ENCODE measurements around the gene IL7R. TPM values are rescaled to one million over a fixed set of nuclear protein-coding genes. Genes with fewer than 3 reads are reported as not detected.

IL7R gene
- total RNA-seq, 3 donors from 2014 or later, result 10.1 to 26.1 (median 16.7) TPM

- no peak for DNase-seq (ENCODE audit: low spot score in 2 of 2)
These were observed 35.2 kb upstream of the IL7R start for GRCh38 chr5:35821513-35821912.

DNA sequence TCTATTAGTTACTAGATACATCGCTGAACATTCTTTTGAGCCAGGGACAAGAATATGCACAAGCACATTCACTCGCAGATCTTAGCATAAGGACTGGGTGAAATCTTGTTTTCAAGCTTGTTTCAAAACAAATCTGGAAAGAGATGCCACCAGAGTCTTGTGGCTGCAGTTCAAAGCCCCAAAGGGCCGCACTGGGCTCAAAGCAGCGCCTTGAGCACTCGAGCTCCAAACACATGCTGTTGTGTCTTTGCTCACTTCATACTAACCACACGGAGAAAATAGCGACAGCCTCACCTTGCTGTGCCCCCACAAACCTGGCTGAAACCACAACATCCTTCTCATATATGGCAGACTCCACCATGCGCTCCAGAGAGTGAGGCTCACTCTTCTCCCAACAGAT, 34.2 kb upstream of the IL7R start:
- intact Hi-C loops (cut with DNase I; ENCODE audit: low total_unique reads), result no loop called here
- no peaks in the 10 kb centered on the region for H3K4me1 ChIP-seq

More at GRCh38 chr5:35821513-35821912, 35.2 kb upstream of the IL7R start:
- H3K9me3 ChIP-seq, result no peaks in the 10 kb centered on the region
- no peaks in the 10 kb centered on the region for H3K36me3 ChIP-seq
- H3K27me3 ChIP-seq, result no peaks in the 10 kb centered on the region
- H3K4me1 ChIP-seq, result no peaks in the 10 kb centered on the region
- H3K4me3 ChIP-seq, result no peak overlapping the region
- intact Hi-C loops (cut with DNase I; ENCODE audit: low total_unique reads), result no loop called here
- no peak overlapping the region for H3K27ac ChIP-seq
- TF ChIP-seq POLR2A (IDR thresholded peaks at IDR 0.05), result no peak
- no peak for TF ChIP-seq POLR2AphosphoS5 (IDR thresholded peaks at IDR 0.05)
- TF ChIP-seq, protein P1, sequence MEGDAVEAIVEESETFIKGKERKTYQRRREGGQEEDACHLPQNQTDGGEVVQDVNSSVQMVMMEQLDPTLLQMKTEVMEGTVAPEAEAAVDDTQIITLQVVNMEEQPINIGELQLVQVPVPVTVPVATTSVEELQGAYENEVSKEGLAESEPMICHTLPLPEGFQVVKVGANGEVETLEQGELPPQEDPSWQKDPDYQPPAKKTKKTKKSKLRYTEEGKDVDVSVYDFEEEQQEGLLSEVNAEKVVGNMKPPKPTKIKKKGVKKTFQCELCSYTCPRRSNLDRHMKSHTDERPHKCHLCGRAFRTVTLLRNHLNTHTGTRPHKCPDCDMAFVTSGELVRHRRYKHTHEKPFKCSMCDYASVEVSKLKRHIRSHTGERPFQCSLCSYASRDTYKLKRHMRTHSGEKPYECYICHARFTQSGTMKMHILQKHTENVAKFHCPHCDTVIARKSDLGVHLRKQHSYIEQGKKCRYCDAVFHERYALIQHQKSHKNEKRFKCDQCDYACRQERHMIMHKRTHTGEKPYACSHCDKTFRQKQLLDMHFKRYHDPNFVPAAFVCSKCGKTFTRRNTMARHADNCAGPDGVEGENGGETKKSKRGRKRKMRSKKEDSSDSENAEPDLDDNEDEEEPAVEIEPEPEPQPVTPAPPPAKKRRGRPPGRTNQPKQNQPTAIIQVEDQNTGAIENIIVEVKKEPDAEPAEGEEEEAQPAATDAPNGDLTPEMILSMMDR (IDR thresholded peaks at IDR 0.05), result no peak

DNA sequence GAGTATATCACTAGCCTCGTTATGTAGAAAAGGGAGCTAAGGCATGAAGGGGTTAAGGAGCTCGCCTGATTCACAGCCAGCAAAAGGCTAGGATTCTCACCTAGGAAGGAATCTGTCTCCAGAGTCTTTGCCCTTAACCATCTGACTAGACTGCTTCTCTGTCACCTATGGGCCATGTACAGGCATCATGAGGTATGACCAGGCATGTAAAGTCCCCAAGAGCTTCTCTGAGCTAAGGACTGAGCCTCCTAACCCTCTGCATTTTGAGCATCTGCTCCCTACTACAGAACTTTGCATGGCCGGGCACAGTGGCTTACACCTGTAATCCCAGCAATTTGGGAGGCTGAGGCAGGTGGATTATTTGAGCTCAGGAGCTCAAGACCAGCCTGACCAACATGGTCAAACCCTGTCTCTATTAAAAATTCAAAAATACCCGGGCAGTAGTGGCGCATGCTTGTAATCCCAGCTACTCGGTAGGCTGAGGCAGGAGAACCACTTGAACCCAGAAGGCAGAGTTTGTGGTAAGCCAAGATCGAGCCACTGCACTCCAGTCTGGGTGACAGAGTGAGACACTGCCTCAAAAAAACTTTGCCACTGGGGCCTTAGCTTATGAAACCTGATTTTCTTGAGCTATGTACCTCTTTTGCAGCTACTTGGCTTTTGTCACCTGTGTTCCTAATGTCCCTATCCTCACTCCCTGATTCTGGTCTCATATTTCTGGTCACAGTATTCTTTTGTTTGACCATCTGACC, 33.2 kb upstream of the IL7R start:
- Histone ChIP-seq H3K27ac (no peak overlapping the region), H3K4me3 (no peak overlapping the region), H3K9me3 (no peaks in the 10 kb centered on the region), H3K27me3 (no peaks in the 10 kb centered on the region), H3K36me3 (no peaks in the 10 kb centered on the region), H3K4me1 (no peaks in the 10 kb centered on the region)
- TF ChIP-seq POLR2AphosphoS5 (IDR thresholded peaks at IDR 0.05) (no peak), POLR2A (IDR thresholded peaks at IDR 0.05) (no peak)
- TF ChIP-seq, protein P1 (IDR thresholded peaks at IDR 0.05), result no peak
- no peak for DNase-seq (ENCODE audit: low spot score in 2 of 2)
- intact Hi-C loops (cut with DNase I; ENCODE audit: low total_unique reads), result no loop called here

More for the DNA sequence above, 34.2 kb upstream of the IL7R start:
- TF ChIP-seq POLR2A (IDR thresholded peaks at IDR 0.05), result no peak
- Histone ChIP-seq H3K4me3 (no peak overlapping the region), H3K27ac (no peak overlapping the region), H3K9me3 (no peaks in the 10 kb centered on the region), H3K36me3 (no peaks in the 10 kb centered on the region), H3K27me3 (no peaks in the 10 kb centered on the region)
- DNase-seq (ENCODE audit: low spot score in 2 of 2), result no peak

GRCh38 chr5:35826056-35826455, 30.6 kb upstream of the IL7R start:
- no peaks in the 10 kb centered on the region for H3K4me1 ChIP-seq
- no peak overlapping the region for H3K4me3 ChIP-seq
- H3K9me3 ChIP-seq, result no peaks in the 10 kb centered on the region
- TF ChIP-seq, protein P1 (IDR thresholded peaks at IDR 0.05), result no peak
- no peak for TF ChIP-seq POLR2AphosphoS5 (IDR thresholded peaks at IDR 0.05)
- no peak for TF ChIP-seq POLR2A (IDR thresholded peaks at IDR 0.05)
- no peak overlapping the region for H3K27ac ChIP-seq
- no peaks in the 10 kb centered on the region for H3K27me3 ChIP-seq
- no peak for DNase-seq (ENCODE audit: low spot score in 2 of 2)
- intact Hi-C loops (cut with DNase I; ENCODE audit: low total_unique reads), result no loop called here
- no peaks in the 10 kb centered on the region for H3K36me3 ChIP-seq

GRCh38 chr5:35826554-35826953, 30.1 kb upstream of the IL7R start:
- H3K27ac ChIP-seq, result no peak overlapping the region
- no peak for DNase-seq (ENCODE audit: low spot score in 2 of 2)

GRCh38 chr5:35828082-35828598, 28.6 kb upstream of the IL7R start:
- no peaks in the 10 kb centered on the region for H3K36me3 ChIP-seq
- DNase-seq (ENCODE audit: low spot score in 2 of 2), result no peak
- H3K27ac ChIP-seq, result no peak overlapping the region
- H3K4me3 ChIP-seq, result no peak overlapping the region
- no peaks in the 10 kb centered on the region for H3K27me3 ChIP-seq
- no peaks in the 10 kb centered on the region for H3K4me1 ChIP-seq
- H3K9me3 ChIP-seq, result no peaks in the 10 kb centered on the region
- TF ChIP-seq, protein P1 (IDR thresholded peaks at IDR 0.05), result no peak
- intact Hi-C loops (cut with DNase I; ENCODE audit: low total_unique reads), result no loop called here

More at GRCh38 chr5:35826554-35826953, 30.1 kb upstream of the IL7R start:
- no peak overlapping the region for H3K4me3 ChIP-seq
- no peaks in the 10 kb centered on the region for H3K4me1 ChIP-seq
- no peaks in the 10 kb centered on the region for H3K27me3 ChIP-seq
- intact Hi-C loops (cut with DNase I; ENCODE audit: low total_unique reads), result no loop called here
- no peaks in the 10 kb centered on the region for H3K9me3 ChIP-seq
- H3K36me3 ChIP-seq, result no peaks in the 10 kb centered on the region
- TF ChIP-seq POLR2AphosphoS5 (IDR thresholded peaks at IDR 0.05), result no peak

Data from breast epithelium (tissue), 4 donors.